ENCODE measurements around the gene SLC35B4.

- TF ChIP-seq POLR2A (IDR thresholded peaks at IDR 0.05; ENCODE audit: borderline replicate concordance, extremely low read depth, insufficient read depth, insufficient read length) (no peak), REST (IDR thresholded peaks at IDR 0.05; ENCODE audit: low read depth) (no peak), SP1 (IDR thresholded peaks at IDR 0.05; ENCODE audit: low read depth) (no peak), YY1 (IDR thresholded peaks at IDR 0.05; ENCODE audit: extremely low read depth, insufficient replicate concordance, low read depth, low read length) (no peak), EZH2phosphoT487 (IDR thresholded peaks at IDR 0.05; ENCODE audit: borderline replicate concordance) (no peak), SIN3A (IDR thresholded peaks at IDR 0.05; ENCODE audit: low read depth) (no peak)
- TF ChIP-seq, protein P1, sequence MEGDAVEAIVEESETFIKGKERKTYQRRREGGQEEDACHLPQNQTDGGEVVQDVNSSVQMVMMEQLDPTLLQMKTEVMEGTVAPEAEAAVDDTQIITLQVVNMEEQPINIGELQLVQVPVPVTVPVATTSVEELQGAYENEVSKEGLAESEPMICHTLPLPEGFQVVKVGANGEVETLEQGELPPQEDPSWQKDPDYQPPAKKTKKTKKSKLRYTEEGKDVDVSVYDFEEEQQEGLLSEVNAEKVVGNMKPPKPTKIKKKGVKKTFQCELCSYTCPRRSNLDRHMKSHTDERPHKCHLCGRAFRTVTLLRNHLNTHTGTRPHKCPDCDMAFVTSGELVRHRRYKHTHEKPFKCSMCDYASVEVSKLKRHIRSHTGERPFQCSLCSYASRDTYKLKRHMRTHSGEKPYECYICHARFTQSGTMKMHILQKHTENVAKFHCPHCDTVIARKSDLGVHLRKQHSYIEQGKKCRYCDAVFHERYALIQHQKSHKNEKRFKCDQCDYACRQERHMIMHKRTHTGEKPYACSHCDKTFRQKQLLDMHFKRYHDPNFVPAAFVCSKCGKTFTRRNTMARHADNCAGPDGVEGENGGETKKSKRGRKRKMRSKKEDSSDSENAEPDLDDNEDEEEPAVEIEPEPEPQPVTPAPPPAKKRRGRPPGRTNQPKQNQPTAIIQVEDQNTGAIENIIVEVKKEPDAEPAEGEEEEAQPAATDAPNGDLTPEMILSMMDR (IDR thresholded peaks at IDR 0.05 in 2 of 3, conservative IDR thresholded peaks at IDR 0.05 in 1 of 3; ENCODE audit: borderline replicate concordance in 1 of 3, insufficient read depth in 1 of 3, low read depth in 2 of 3, low read length in 2 of 3), result no peak
- TF ChIP-seq, protein P2, sequence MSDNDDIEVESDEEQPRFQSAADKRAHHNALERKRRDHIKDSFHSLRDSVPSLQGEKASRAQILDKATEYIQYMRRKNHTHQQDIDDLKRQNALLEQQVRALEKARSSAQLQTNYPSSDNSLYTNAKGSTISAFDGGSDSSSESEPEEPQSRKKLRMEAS (IDR thresholded peaks at IDR 0.05), result no peak
Observed at GRCh38 chr7:134311807-134312206, 4.9 kb downstream of the SLC35B4 start.

Measured in HCT116 (cell line).